ENCODE measurements around the gene TGFBR3. TPM values are rescaled to one million over a fixed set of nuclear protein-coding genes. Genes with fewer than 3 reads are reported as not detected.
A peak's percentile ranks its signal among the peaks of the same experiment; 100 is the strongest.

TGFBR3 gene
- total RNA-seq, 1 experiment from 2014 or later, result 4.2 TPM

GRCh38 chr1:91712981-91713841 is 172.7 kb downstream of the TGFBR3 start:
- Mint-ChIP-seq H3K27me3 (ENCODE audit: low read depth) (no peaks in the 10 kb centered on the region), H3K9me3 (no peaks in the 10 kb centered on the region), H3K4me1 (peaks cover 24% of the 10 kb centered on the region), H3K4me3 (no peak overlapping the region), H3K36me3 (no peaks in the 10 kb centered on the region), H3K27ac (peak overlapping the region; percentile 74; the same call in 1 of the 2 replicates)
- CTCF ChIA-PET, result interaction anchor here (1.2 kb wide), 1 partner anchor 102 kb away, joined by 3 read pairs; no protein-coding TSS in a partner anchor
- ATAC-seq (peak; percentile 52), DNase-seq (ENCODE audit: low spot score) (no peak)
- POLR2A ChIA-PET, result no interaction called here
- TF ChIP-seq NR2C2 (CRISPR knock-in tag; IDR thresholded peaks at IDR 0.05) (no peak), CREM (CRISPR knock-in tag; IDR thresholded peaks at IDR 0.05) (no peak), FOXJ3 (CRISPR knock-in tag; IDR thresholded peaks at IDR 0.05; ENCODE audit: borderline replicate concordance) (no peak), ERG (CRISPR knock-in tag; IDR thresholded peaks at IDR 0.05) (no peak), SMAD3 (CRISPR knock-in tag; IDR thresholded peaks at IDR 0.05; ENCODE audit: borderline replicate concordance) (no peak), PRRX2 (CRISPR knock-in tag; IDR thresholded peaks at IDR 0.05) (no peak), ZNF512 (CRISPR knock-in tag; IDR thresholded peaks at IDR 0.05; ENCODE audit: borderline replicate concordance) (no peak), ZNF263 (CRISPR knock-in tag; IDR thresholded peaks at IDR 0.05; ENCODE audit: low read depth) (no peak), AFF4 (CRISPR knock-in tag; IDR thresholded peaks at IDR 0.05; ENCODE audit: borderline replicate concordance) (no peak), E2F5 (CRISPR knock-in tag; IDR thresholded peaks at IDR 0.05) (no peak), FOXK1 (CRISPR knock-in tag; IDR thresholded peaks at IDR 0.05) (no peak), OVOL2 (CRISPR knock-in tag; IDR thresholded peaks at IDR 0.05; ENCODE audit: borderline replicate concordance) (no peak), ZNF396 (CRISPR knock-in tag; IDR thresholded peaks at IDR 0.05; ENCODE audit: borderline replicate concordance) (no peak), FOXP1 (CRISPR knock-in tag; IDR thresholded peaks at IDR 0.05; ENCODE audit: borderline replicate concordance) (no peak), ZNF232 (CRISPR knock-in tag; IDR thresholded peaks at IDR 0.05) (no peak), HMGXB4 (CRISPR knock-in tag; IDR thresholded peaks at IDR 0.05) (no peak)
